Measurements from ENCODE around the gene EFCAB6.

DNA sequence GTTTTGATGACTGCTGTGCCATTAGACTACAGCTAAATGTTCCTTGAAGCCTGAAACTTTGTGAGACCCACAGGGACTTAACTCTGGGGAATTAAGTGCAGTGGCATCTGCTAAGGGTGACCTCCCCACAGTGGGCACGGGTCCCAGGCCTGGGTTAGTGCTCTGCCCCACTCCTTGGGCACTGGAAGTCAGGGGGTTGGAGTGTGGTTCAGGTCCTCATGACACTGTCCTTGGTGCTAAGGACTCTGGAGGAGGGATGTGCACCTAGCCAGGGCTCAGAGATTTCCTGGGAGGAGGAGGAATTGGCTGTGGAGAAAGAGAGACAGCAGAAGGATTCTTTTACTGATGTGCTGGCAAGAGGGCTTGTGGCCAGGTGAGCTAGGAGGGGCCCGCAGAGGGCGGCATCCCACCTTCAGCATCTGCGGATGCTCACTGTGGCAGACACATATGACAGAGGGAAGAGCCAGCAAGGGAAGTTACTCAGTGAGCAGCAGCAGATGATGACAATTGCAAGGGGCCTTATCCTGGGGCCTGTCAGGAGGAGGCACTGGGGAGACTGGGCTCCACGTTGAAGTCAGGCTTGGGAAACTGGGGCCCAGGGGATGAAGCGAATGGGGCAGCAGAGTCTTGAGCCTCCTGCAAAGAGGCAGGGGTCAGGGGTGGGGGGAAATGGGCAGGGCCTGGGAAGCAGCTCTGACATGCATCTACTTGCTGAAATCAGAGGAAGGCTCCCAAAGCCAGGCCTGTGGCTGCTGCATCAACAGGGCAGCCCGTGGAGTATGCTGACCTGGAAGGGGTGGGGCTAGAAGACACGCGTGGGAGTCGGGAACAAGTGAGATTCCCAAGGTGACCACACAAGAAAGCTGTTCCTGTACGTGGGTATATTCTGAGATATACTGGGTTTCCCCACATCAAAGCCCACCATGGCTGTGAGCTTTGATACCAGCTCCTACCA lies 256.3 kb downstream of the EFCAB6 start:
- TF ChIP-seq, protein P1, sequence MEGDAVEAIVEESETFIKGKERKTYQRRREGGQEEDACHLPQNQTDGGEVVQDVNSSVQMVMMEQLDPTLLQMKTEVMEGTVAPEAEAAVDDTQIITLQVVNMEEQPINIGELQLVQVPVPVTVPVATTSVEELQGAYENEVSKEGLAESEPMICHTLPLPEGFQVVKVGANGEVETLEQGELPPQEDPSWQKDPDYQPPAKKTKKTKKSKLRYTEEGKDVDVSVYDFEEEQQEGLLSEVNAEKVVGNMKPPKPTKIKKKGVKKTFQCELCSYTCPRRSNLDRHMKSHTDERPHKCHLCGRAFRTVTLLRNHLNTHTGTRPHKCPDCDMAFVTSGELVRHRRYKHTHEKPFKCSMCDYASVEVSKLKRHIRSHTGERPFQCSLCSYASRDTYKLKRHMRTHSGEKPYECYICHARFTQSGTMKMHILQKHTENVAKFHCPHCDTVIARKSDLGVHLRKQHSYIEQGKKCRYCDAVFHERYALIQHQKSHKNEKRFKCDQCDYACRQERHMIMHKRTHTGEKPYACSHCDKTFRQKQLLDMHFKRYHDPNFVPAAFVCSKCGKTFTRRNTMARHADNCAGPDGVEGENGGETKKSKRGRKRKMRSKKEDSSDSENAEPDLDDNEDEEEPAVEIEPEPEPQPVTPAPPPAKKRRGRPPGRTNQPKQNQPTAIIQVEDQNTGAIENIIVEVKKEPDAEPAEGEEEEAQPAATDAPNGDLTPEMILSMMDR (IDR thresholded peaks at IDR 0.05; ENCODE audit: low read length): no peak
- no peak for TF ChIP-seq EZH2 (IDR thresholded peaks at IDR 0.05; ENCODE audit: borderline replicate concordance, low read length)
